Mesendoderm (in vitro differentiated cells): ENCODE measurements around the gene NLK.
A peak's percentile ranks its signal among the peaks of the same experiment; 100 is the strongest.
"Not testable (repeated sequence)": the region's sequence is repeated elsewhere in the genome, so short reads cannot be mapped to it uniquely, and the experiment has no call there.

Experiments
- DNase-seq: peaks from one replicate; pipeline ENCODE4 v3.0.0; 2013
- H2AK5ac ChIP-seq: 2 replicates; pipeline ENCODE4 v1.6.1; 2013; ENCODE audit warnings: low read length, inconsistent platforms
- H2BK120ac ChIP-seq: 2 replicates; pipeline ENCODE4 v1.6.1; 2013; ENCODE audit warnings: low read depth, mild to moderate bottlenecking, low read length, moderate library complexity, mixed read lengths
- H2BK15ac ChIP-seq: replicated peaks from 2 replicates; pipeline ENCODE4 v1.6.1; 2013; ENCODE audit warnings: low read depth, mild to moderate bottlenecking, moderate library complexity
- H2BK5ac ChIP-seq: 2 replicates; pipeline ENCODE4 v1.6.1; 2013; ENCODE audit warnings: low read length, inconsistent platforms
- H3K18ac ChIP-seq: 2 replicates; pipeline ENCODE4 v1.6.1; 2013; ENCODE audit warnings: mild to moderate bottlenecking, low read length, mixed read lengths
- H3K23ac ChIP-seq: one replicate; pipeline ENCODE4 v1.6.1; 2013; ENCODE audit warnings: low read length
- H3K27ac ChIP-seq: 2 replicates; pipeline ENCODE4 v1.5.1; 2013; ENCODE audit warnings: low read depth, mild to moderate bottlenecking, inconsistent platforms, low read length, moderate library complexity
- H3K27me3 ChIP-seq: 2 replicates; pipeline ENCODE4 v1.6.1; 2013; ENCODE audit warnings: low read length, control low read depth, mild to moderate bottlenecking, inconsistent platforms; ENCODE audit not compliant: insufficient read depth, poor library complexity
- H3K36me3 ChIP-seq: 2 replicates; pipeline ENCODE4 v1.6.1; 2013; ENCODE audit warnings: low read length, inconsistent platforms; ENCODE audit not compliant: control insufficient read depth, insufficient read depth
- H3K4ac ChIP-seq: one replicate; pipeline ENCODE4 v1.6.1; 2013; ENCODE audit warnings: low read depth, mild to moderate bottlenecking, low read length, moderate library complexity
- H3K4me1 ChIP-seq: 2 replicates; pipeline ENCODE4 v1.6.1; 2013; ENCODE audit warnings: low read depth, low read length, inconsistent platforms; ENCODE audit not compliant: control insufficient read depth
- H3K4me2 ChIP-seq: 2 replicates; pipeline ENCODE4 v1.6.1; 2013; ENCODE audit warnings: low read length
- H3K4me3 ChIP-seq: 2 replicates; pipeline ENCODE4 v1.5.1; 2013; ENCODE audit warnings: mild to moderate bottlenecking, low read length
- H3K56ac ChIP-seq: one replicate; pipeline ENCODE4 v1.6.1; 2013; ENCODE audit warnings: low read length
- H3K79me1 ChIP-seq: 2 replicates; pipeline ENCODE4 v1.6.1; 2013; ENCODE audit warnings: low read length, inconsistent platforms
- H3K79me2 ChIP-seq: 2 replicates; pipeline ENCODE4 v1.6.1; 2013; ENCODE audit warnings: mild to moderate bottlenecking, low read length; ENCODE audit not compliant: control insufficient read depth, insufficient read depth
- H3K9ac ChIP-seq: 2 replicates; pipeline ENCODE4 v1.6.1; 2013; ENCODE audit warnings: low read length, inconsistent platforms
- H4K5ac ChIP-seq: one replicate; pipeline ENCODE4 v1.6.1; 2013; ENCODE audit warnings: low read length
- H4K8ac ChIP-seq: one replicate; pipeline ENCODE4 v1.6.1; 2013; ENCODE audit warnings: low read depth, mild to moderate bottlenecking, control low read depth, low read length, moderate library complexity
- WGBS: extraction: QIAGEN DNeasy Blood & Tissue Kit; methylation state at CpG from one replicate; pipeline ENCODE4 v1.1.7; 2013; ENCODE audit warnings: low lambda C conversion rate, missing lambda C conversion rate; ENCODE audit not compliant: insufficient coverage; ENCODE audit errors: extremely low coverage; 5-methylcytosine and 5-hydroxymethylcytosine counted together

NLK gene

GRCh38 chr17:27996202-27997043 is 46.1 kb upstream of the NLK start:
- Histone ChIP-seq H3K79me2 (no peaks in the 10 kb centered on the region), H3K27ac (no peak overlapping the region)

GRCh38 chr17:27997044-27997401 is 45.5 kb upstream of the NLK start:
- no peaks in the 10 kb centered on the region for H3K36me3 ChIP-seq
- no peaks in the 10 kb centered on the region for H3K79me1 ChIP-seq
- DNase-seq, result no peak
- no peak overlapping the region for H3K4ac ChIP-seq
- H2BK15ac ChIP-seq, result no peak overlapping the region
- H3K4me1 ChIP-seq, result peaks cover 4% of the 10 kb centered on the region
- H3K79me2 ChIP-seq, result no peaks in the 10 kb centered on the region
- no peak overlapping the region for H3K4me2 ChIP-seq
- no peak overlapping the region for H3K27ac ChIP-seq
- no peak overlapping the region for H4K8ac ChIP-seq
- H3K18ac ChIP-seq, result no peak overlapping the region
- no peaks in the 10 kb centered on the region for H3K27me3 ChIP-seq
- H3K56ac ChIP-seq, result no peak overlapping the region
- H2AK5ac ChIP-seq, result no peak overlapping the region
- no peak overlapping the region for H2BK120ac ChIP-seq
- H3K9ac ChIP-seq, result no peak overlapping the region
- H2BK5ac ChIP-seq, result no peak overlapping the region
- H3K23ac ChIP-seq, result no peak overlapping the region
- no peak overlapping the region for H4K5ac ChIP-seq
- no peak overlapping the region for H3K4me3 ChIP-seq

More at GRCh38 chr17:27996202-27997043, 46.1 kb upstream of the NLK start:
- Histone ChIP-seq H3K4me1 (peaks cover 4% of the 10 kb centered on the region), H3K18ac (no peak overlapping the region), H3K79me1 (no peaks in the 10 kb centered on the region), H3K36me3 (no peaks in the 10 kb centered on the region), H2AK5ac (no peak overlapping the region), H3K9ac (no peak overlapping the region), H2BK15ac (no peak overlapping the region), H4K5ac (no peak overlapping the region), H3K4ac (no peak overlapping the region), H2BK5ac (no peak overlapping the region), H3K27me3 (no peaks in the 10 kb centered on the region), H3K56ac (no peak overlapping the region), H4K8ac (no peak overlapping the region), H3K23ac (no peak overlapping the region), H3K4me2 (no peak overlapping the region), H3K4me3 (no peak overlapping the region), H2BK120ac (no peak overlapping the region)
- WGBS, result no CpG with 5 or more reads among the region's 12 CpGs
- DNase-seq, result no peak

- Histone ChIP-seq H3K4me1 (peaks cover 4% of the 10 kb centered on the region), H3K4me3 (no peak overlapping the region), H3K27ac (peak overlapping the region; percentile 9), H2AK5ac (no peak overlapping the region), H2BK5ac (no peak overlapping the region), H2BK15ac (no peak overlapping the region), H3K18ac (no peak overlapping the region), H3K36me3 (no peaks in the 10 kb centered on the region), H3K9ac (no peak overlapping the region), H3K4ac (no peak overlapping the region), H2BK120ac (no peak overlapping the region), H3K56ac (peak overlapping the region; percentile 11), H3K27me3 (no peaks in the 10 kb centered on the region), H3K23ac (no peak overlapping the region), H3K4me2 (no peak overlapping the region), H4K8ac (no peak overlapping the region), H3K79me2 (no peaks in the 10 kb centered on the region), H3K79me1 (no peaks in the 10 kb centered on the region), H4K5ac (no peak overlapping the region)
- peak; percentile 30 for DNase-seq
- no CpG with 5 or more reads among the region's 3 CpGs for WGBS
These were observed 45.0 kb upstream of the NLK start for GRCh38 chr17:27997522-27997921.

- no peak overlapping the region for H4K8ac ChIP-seq
- no peak for DNase-seq
- H3K23ac ChIP-seq, result no peak overlapping the region
- H2BK120ac ChIP-seq, result no peak overlapping the region
- no peaks in the 10 kb centered on the region for H3K79me2 ChIP-seq
- no peak overlapping the region for H2AK5ac ChIP-seq
- no peak overlapping the region for H3K4ac ChIP-seq
- no peak overlapping the region for H3K27ac ChIP-seq
- H3K56ac ChIP-seq, result no peak overlapping the region
- H3K4me1 ChIP-seq, result peaks cover 4% of the 10 kb centered on the region
- H2BK15ac ChIP-seq, result no peak overlapping the region
- no peaks in the 10 kb centered on the region for H3K79me1 ChIP-seq
- no peak overlapping the region for H4K5ac ChIP-seq
- no peak overlapping the region for H3K4me2 ChIP-seq
- no CpG with 5 or more reads among the region's 3 CpGs for WGBS
- no peak overlapping the region for H3K18ac ChIP-seq
- no peak overlapping the region for H2BK5ac ChIP-seq
- no peak overlapping the region for H3K9ac ChIP-seq
- no peaks in the 10 kb centered on the region for H3K27me3 ChIP-seq
- no peaks in the 10 kb centered on the region for H3K36me3 ChIP-seq
- no peak overlapping the region for H3K4me3 ChIP-seq
These were observed 41.3 kb upstream of the NLK start for GRCh38 chr17:28001149-28001548.

- H3K79me1 ChIP-seq, result no peaks in the 10 kb centered on the region
- no peaks in the 10 kb centered on the region for H3K79me2 ChIP-seq
- no CpG with 5 or more reads among the region's 2 CpGs for WGBS
- no peaks in the 10 kb centered on the region for H3K36me3 ChIP-seq
- no peak overlapping the region for H3K4me2 ChIP-seq
- H2BK120ac ChIP-seq, result no peak overlapping the region
- H4K5ac ChIP-seq, result no peak overlapping the region
- no peak overlapping the region for H3K27ac ChIP-seq
- no peak overlapping the region for H3K9ac ChIP-seq
- no peaks in the 10 kb centered on the region for H3K27me3 ChIP-seq
- no peak overlapping the region for H4K8ac ChIP-seq
- H3K4me1 ChIP-seq, result no peaks in the 10 kb centered on the region
- H3K56ac ChIP-seq, result no peak overlapping the region
- no peak overlapping the region for H2AK5ac ChIP-seq
- no peak overlapping the region for H2BK5ac ChIP-seq
- DNase-seq, result no peak
- H3K4ac ChIP-seq, result no peak overlapping the region
- H3K4me3 ChIP-seq, result no peak overlapping the region
- H3K18ac ChIP-seq, result no peak overlapping the region
- H3K23ac ChIP-seq, result no peak overlapping the region
- no peak overlapping the region for H2BK15ac ChIP-seq
These were observed 38.1 kb upstream of the NLK start for GRCh38 chr17:28004344-28004743.

- not testable (repeated sequence) for H3K4ac ChIP-seq, H3K36me3 ChIP-seq, DNase-seq, H2BK120ac ChIP-seq, H3K27ac ChIP-seq, H2AK5ac ChIP-seq, H3K79me2 ChIP-seq, H3K23ac ChIP-seq, H3K79me1 ChIP-seq, H3K18ac ChIP-seq, H4K8ac ChIP-seq, H3K9ac ChIP-seq, H3K4me3 ChIP-seq, H3K27me3 ChIP-seq, H2BK15ac ChIP-seq, H4K5ac ChIP-seq, H3K56ac ChIP-seq, H2BK5ac ChIP-seq, H3K4me1 ChIP-seq, H3K4me2 ChIP-seq
- no CpG with 5 or more reads among the region's 4 CpGs for WGBS
These were observed 34.6 kb upstream of the NLK start for GRCh38 chr17:28007925-28008324.
